IMR-90 (cell line): Measurements from ENCODE around the gene SLC4A11. TPM values are rescaled to one million over a fixed set of nuclear protein-coding genes. Genes with fewer than 3 reads are reported as not detected.

Source experiments
- ATAC-seq: fragments of 200-7000 bp; cut with Tn5 transposase; 2 replicates; pipeline ENCODE4 v1.9.1; 2020; ENCODE audit warnings: low read depth, mild to moderate bottlenecking, moderate library complexity
- BruUV-seq: library from RNA; stranded (reverse); fragments of 400-500 nt; replicated peaks from 2 replicates; lab custom pipeline; 2021; lab: Mats Ljungman, UMichigan
- CTCF ChIA-PET: fragments of 300-600 bp; formaldehyde crosslinking; extraction: SDS; loops from one replicate; lab custom pipeline; 2021; ENCODE audit warnings: antibody characterized with exemption; lab: Yijun Ruan, JAX
- POLR2A ChIA-PET: fragments of 300-600 bp; sonication (Branson Sonifier 250); formaldehyde crosslinking; loops from one replicate; lab custom pipeline; 2022; ENCODE audit warnings: antibody characterized with exemption; ENCODE audit not compliant: unreplicated experiment; lab: Charles Lee
- DNase-seq: peaks from one replicate; pipeline ENCODE4 v3.0.0; 2013
- H2AFZ ChIP-seq: replicated peaks from 2 replicates; pipeline ENCODE3; 2013; ENCODE audit warnings: low read length, mild to moderate bottlenecking; ENCODE audit not compliant: poor library complexity
- H2AK5ac ChIP-seq: 2 replicates; pipeline ENCODE4 v1.6.1; 2013; ENCODE audit warnings: low read depth, low read length, inconsistent platforms
- H2AK9ac ChIP-seq: replicated peaks from 2 replicates; pipeline ENCODE3; 2013; ENCODE audit warnings: mild to moderate bottlenecking, low read depth, low read length, moderate library complexity; ENCODE audit not compliant: poor library complexity
- H2BK120ac ChIP-seq: 2 replicates; pipeline ENCODE4 v1.6.1; 2013; ENCODE audit warnings: low read depth, low read length, inconsistent platforms
- H2BK15ac ChIP-seq: 3 replicates; pipeline ENCODE4 v1.6.1; 2013; ENCODE audit warnings: low read depth, low read length, inconsistent platforms
- H2BK20ac ChIP-seq: 2 replicates; pipeline ENCODE4 v1.6.1; 2013; ENCODE audit warnings: low read depth, mild to moderate bottlenecking, inconsistent platforms, low read length, moderate library complexity
- H2BK5ac ChIP-seq: 2 replicates; pipeline ENCODE4 v1.6.1; 2013; ENCODE audit warnings: mild to moderate bottlenecking, low read depth, low read length, inconsistent platforms; ENCODE audit not compliant: poor library complexity, severe bottlenecking
- H3K14ac ChIP-seq: replicated peaks from 2 replicates; pipeline ENCODE4 v1.6.1; 2013; ENCODE audit warnings: low read depth, low read length, inconsistent platforms
- H3K18ac ChIP-seq: 2 replicates; pipeline ENCODE4 v1.6.1; 2013; ENCODE audit warnings: low read depth, low read length, control low read depth
- H3K23ac ChIP-seq: 2 replicates; pipeline ENCODE4 v1.6.1; 2013; ENCODE audit warnings: low read depth, low read length, inconsistent platforms
- H3K27ac ChIP-seq: 2 replicates; pipeline ENCODE4 v1.5.1; 2013; ENCODE audit warnings: mild to moderate bottlenecking, control low read depth, low read length; ENCODE audit not compliant: insufficient read depth
- H3K27me3 ChIP-seq: 2 replicates; pipeline ENCODE4 v1.6.1; 2013; ENCODE audit warnings: low read length; ENCODE audit not compliant: control insufficient read depth, insufficient read depth
- H3K36me3 ChIP-seq: 2 replicates; pipeline ENCODE4 v1.6.1; 2013; ENCODE audit warnings: low read length, mixed read lengths; ENCODE audit not compliant: control insufficient read depth, insufficient read depth
- H3K4ac ChIP-seq: 2 replicates; pipeline ENCODE4 v1.6.1; 2013; ENCODE audit warnings: low read depth, low read length, inconsistent platforms
- H3K4me1 ChIP-seq: 2 replicates; pipeline ENCODE4 v1.6.1; 2013; ENCODE audit warnings: low read length, mixed read lengths; ENCODE audit not compliant: control insufficient read depth, insufficient read depth
- H3K4me2 ChIP-seq: 2 replicates; pipeline ENCODE4 v1.6.1; 2013; ENCODE audit warnings: low read depth, mild to moderate bottlenecking, control low read depth, low read length, moderate library complexity
- H3K4me3 ChIP-seq: 2 replicates; pipeline ENCODE4 v1.5.1; 2013; ENCODE audit warnings: low read depth, mild to moderate bottlenecking, control low read depth, low read length, moderate library complexity; ENCODE audit not compliant: insufficient read depth
- H3K56ac ChIP-seq: 2 replicates; pipeline ENCODE4 v1.6.1; 2013; ENCODE audit warnings: low read length, inconsistent platforms; ENCODE audit not compliant: insufficient read depth; ENCODE audit errors: extremely low read depth
- H3K79me1 ChIP-seq, 2 experiments: 2 replicates each; pipeline ENCODE4 v1.6.1; 2013; ENCODE audit warnings: low read length in 2 of 2, inconsistent platforms in 1 of 2, low read depth in 1 of 2
- H3K9ac ChIP-seq: 2 replicates; pipeline ENCODE4 v1.6.1; 2013; ENCODE audit warnings: low read depth, low read length, control low read depth
- H3K9me1 ChIP-seq: 2 replicates; pipeline ENCODE4 v1.6.1; 2013; ENCODE audit warnings: low read length, inconsistent platforms; ENCODE audit not compliant: insufficient read depth
- H3K9me3 ChIP-seq: 2 replicates; pipeline ENCODE4 v1.6.1; 2013; ENCODE audit warnings: low read length; ENCODE audit not compliant: control insufficient read depth, insufficient read depth
- H4K20me1 ChIP-seq: 2 replicates; pipeline ENCODE4 v1.6.1; 2013; ENCODE audit warnings: low read length, inconsistent platforms; ENCODE audit not compliant: insufficient read depth
- H4K5ac ChIP-seq: 2 replicates; pipeline ENCODE4 v1.6.1; 2013; ENCODE audit warnings: mild to moderate bottlenecking, low read depth, low read length, control low read depth
- H4K8ac ChIP-seq, 2 experiments: 2 replicates each; pipeline ENCODE4 v1.6.1; 2013; ENCODE audit warnings: low read depth in 2 of 2, low read length in 2 of 2, control low read depth in 1 of 2, inconsistent platforms in 1 of 2
- H4K91ac ChIP-seq: 2 replicates; pipeline ENCODE4 v1.6.1; 2013; ENCODE audit warnings: low read depth, low read length, inconsistent platforms; ENCODE audit not compliant: insufficient read depth
- BHLHE40 ChIP-seq: fragments of 150-350 bp; IDR thresholded peaks from 2 replicates; pipeline ENCODE4 v1.6.1; 2016; ENCODE audit warnings: mild to moderate bottlenecking, low read depth, low read length
- CEBPB ChIP-seq: IDR thresholded peaks from 2 replicates; pipeline ENCODE4 v1.6.1; 2012; ENCODE audit warnings: low read depth, low read length, improper control_type of control experiment
- CHD1 ChIP-seq: IDR thresholded peaks from 2 replicates; pipeline ENCODE4 v1.6.1; 2012; ENCODE audit warnings: low read depth, low read length, improper control_type of control experiment
- FOS ChIP-seq: fragments of 150-350 bp; IDR thresholded peaks from 2 replicates; pipeline ENCODE4 v1.6.1; 2016; ENCODE audit warnings: low read depth, low read length
- MAFK ChIP-seq: IDR thresholded peaks from 2 replicates; pipeline ENCODE4 v1.6.1; 2012; ENCODE audit warnings: low read depth, low read length, improper control_type of control experiment
- MAZ ChIP-seq: IDR thresholded peaks from 2 replicates; pipeline ENCODE4 v1.6.1; 2012; ENCODE audit warnings: low read depth, mild to moderate bottlenecking, low read length, improper control_type of control experiment, moderate library complexity, borderline replicate concordance
- MXI1 ChIP-seq: IDR thresholded peaks from 2 replicates; pipeline ENCODE4 v1.6.1; 2012; ENCODE audit warnings: low read depth, mild to moderate bottlenecking, low read length, moderate library complexity, borderline replicate concordance
- NFE2L2 ChIP-seq: fragments of 150-350 bp; IDR thresholded peaks from 2 replicates; pipeline ENCODE4 v1.6.1; 2016; ENCODE audit warnings: low read depth, mild to moderate bottlenecking, low read length
- POLR2A ChIP-seq: IDR thresholded peaks from 2 replicates; pipeline ENCODE4 v1.6.1; 2012; ENCODE audit warnings: mild to moderate bottlenecking, low read depth, low read length
- RAD21 ChIP-seq: IDR thresholded peaks from 2 replicates; pipeline ENCODE4 v1.6.1; 2012; ENCODE audit warnings: low read length, improper control_type of control experiment
- RCOR1 ChIP-seq: IDR thresholded peaks from 2 replicates; pipeline ENCODE4 v1.6.1; 2012; ENCODE audit warnings: mild to moderate bottlenecking, low read length, improper control_type of control experiment; ENCODE audit not compliant: insufficient replicate concordance
- RFX5 ChIP-seq: IDR thresholded peaks from 2 replicates; pipeline ENCODE4 v1.8.0; 2012; ENCODE audit warnings: low read depth, mild to moderate bottlenecking, low read length, moderate library complexity
- SMC3 ChIP-seq: fragments of 150-350 bp; IDR thresholded peaks from 2 replicates; pipeline ENCODE4 v1.6.1; 2016; ENCODE audit warnings: low read depth, mild to moderate bottlenecking, antibody characterized with exemption, low read length, moderate library complexity
- dilution Hi-C: fragments of 300-500 bp; cut with HindIII; formaldehyde crosslinking; loops from one replicate; pipeline ENCODE4 v1.14.3; 2018; ENCODE audit warnings: low sequenced_read_pairs; ENCODE audit not compliant: unreplicated experiment
- in situ Hi-C: fragments of 300-500 bp; cut with MboI; formaldehyde crosslinking; loops from 3 replicates; pipeline ENCODE4 v1.14.3; 2019; ENCODE audit warnings: low sequenced_read_pairs, inconsistent platforms, mixed read lengths
- intact Hi-C: fragments of 100-400 bp; cut with micrococcal nuclease; formaldehyde crosslinking; loops from 2 replicates; pipeline ENCODE4 v1.10.0; 2022
- polyA plus RNA-seq, 3 experiments: library from polyadenylated mRNA; depleted of rRNA; stranded (reverse); fragments of >200 nt; gene quantifications; 2 replicates each; pipeline ENCODE4 v1.2.3, GENCODE V29; 2012; ENCODE audit warnings: low replicate concordance in 1 of 3
- total RNA-seq: library from RNA; depleted of rRNA; stranded (reverse); fragments of >200 nt; gene quantifications from 2 replicates; pipeline ENCODE4 v1.2.3, GENCODE V29; 2012
- TF ChIP-seq, protein P1 (sequence below): conservative IDR thresholded peaks from 2 replicates; pipeline ENCODE4 v1.5.1; 2012; ENCODE audit warnings: mild to moderate bottlenecking, low read depth, low read length, improper control_type of control experiment
- TF ChIP-seq, protein P2 (sequence below): fragments of 150-350 bp; IDR thresholded peaks from 2 replicates; pipeline ENCODE4 v1.6.1; 2016; ENCODE audit warnings: low read depth, mild to moderate bottlenecking, low read length, moderate library complexity, borderline replicate concordance
- TF ChIP-seq, protein P3 (sequence below): fragments of 150-350 bp; IDR thresholded peaks from 2 replicates; pipeline ENCODE4 v1.6.1; 2017; ENCODE audit warnings: mild to moderate bottlenecking, antibody characterized with exemption, low read length, low read depth

SLC4A11 gene
- total and polyA plus RNA-seq, 2 of the 4 experiments (the other 2 are of a cell fraction), result 0.36 to 0.79 TPM

DNA sequence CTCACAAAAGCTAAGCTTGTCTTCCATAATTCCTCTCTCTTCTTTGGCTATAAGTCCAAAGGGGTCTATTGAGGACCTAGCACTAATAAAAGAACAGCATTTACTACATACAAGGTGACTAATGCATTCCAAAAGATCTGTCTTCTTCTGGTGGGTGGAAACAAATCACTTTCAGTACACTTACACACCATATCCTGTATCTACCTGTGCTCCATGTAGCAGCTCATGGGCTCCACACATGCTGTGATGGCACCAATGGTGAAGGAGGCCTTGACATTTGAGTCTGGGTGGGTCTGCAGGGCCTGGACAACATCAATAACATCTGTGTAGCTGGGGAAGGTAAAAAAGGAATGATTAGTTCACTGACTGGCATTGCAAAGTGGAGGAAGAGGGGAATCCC is 42.4 kb upstream of the SLC4A11 start:
- in situ Hi-C loops, result no loop called here
- Histone ChIP-seq H2BK120ac (no peak overlapping the region), H2BK5ac (no peak overlapping the region), H4K91ac (no peak overlapping the region), H2AK9ac (no peak overlapping the region), H3K4me1 (no peaks in the 10 kb centered on the region), H3K14ac (no peak overlapping the region), H4K20me1 (no peaks in the 10 kb centered on the region), H3K4me2 (no peak overlapping the region), H4K5ac (no peak overlapping the region), H3K9ac (no peak overlapping the region), H3K4me3 (no peak overlapping the region), H2AK5ac (no peak overlapping the region), H3K27me3 (no peaks in the 10 kb centered on the region), H3K36me3 (peaks cover 43% of the 10 kb centered on the region), H3K4ac (no peak overlapping the region), H2BK20ac (no peak overlapping the region), H4K8ac (no peak overlapping the region), H3K23ac (no peak overlapping the region), H3K56ac (no peak overlapping the region), H3K79me1 (peaks cover 0 to 2% of the 10 kb centered on the region in 2 experiments; a peak in 1 of 4 replicates), H3K9me1 (no peaks in the 10 kb centered on the region), H2BK15ac (no peak overlapping the region), H3K9me3 (no peaks in the 10 kb centered on the region), H2AFZ (no peak overlapping the region), H3K18ac (no peak overlapping the region), H3K27ac (no peak overlapping the region)
- ATAC-seq (no peak), DNase-seq (no peak)
- CTCF ChIA-PET, result no interaction called here
- POLR2A ChIA-PET, result no interaction called here
- TF ChIP-seq RAD21 (no peak), FOS (no peak), NFE2L2 (no peak), CHD1 (no peak), SMC3 (no peak), POLR2A (no peak), RFX5 (no peak), MAFK (no peak), BHLHE40 (no peak), CEBPB (no peak), MXI1 (no peak), RCOR1 (no peak), MAZ (no peak)
- TF ChIP-seq, protein P1, sequence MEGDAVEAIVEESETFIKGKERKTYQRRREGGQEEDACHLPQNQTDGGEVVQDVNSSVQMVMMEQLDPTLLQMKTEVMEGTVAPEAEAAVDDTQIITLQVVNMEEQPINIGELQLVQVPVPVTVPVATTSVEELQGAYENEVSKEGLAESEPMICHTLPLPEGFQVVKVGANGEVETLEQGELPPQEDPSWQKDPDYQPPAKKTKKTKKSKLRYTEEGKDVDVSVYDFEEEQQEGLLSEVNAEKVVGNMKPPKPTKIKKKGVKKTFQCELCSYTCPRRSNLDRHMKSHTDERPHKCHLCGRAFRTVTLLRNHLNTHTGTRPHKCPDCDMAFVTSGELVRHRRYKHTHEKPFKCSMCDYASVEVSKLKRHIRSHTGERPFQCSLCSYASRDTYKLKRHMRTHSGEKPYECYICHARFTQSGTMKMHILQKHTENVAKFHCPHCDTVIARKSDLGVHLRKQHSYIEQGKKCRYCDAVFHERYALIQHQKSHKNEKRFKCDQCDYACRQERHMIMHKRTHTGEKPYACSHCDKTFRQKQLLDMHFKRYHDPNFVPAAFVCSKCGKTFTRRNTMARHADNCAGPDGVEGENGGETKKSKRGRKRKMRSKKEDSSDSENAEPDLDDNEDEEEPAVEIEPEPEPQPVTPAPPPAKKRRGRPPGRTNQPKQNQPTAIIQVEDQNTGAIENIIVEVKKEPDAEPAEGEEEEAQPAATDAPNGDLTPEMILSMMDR, result no peak
- TF ChIP-seq, protein P2, sequence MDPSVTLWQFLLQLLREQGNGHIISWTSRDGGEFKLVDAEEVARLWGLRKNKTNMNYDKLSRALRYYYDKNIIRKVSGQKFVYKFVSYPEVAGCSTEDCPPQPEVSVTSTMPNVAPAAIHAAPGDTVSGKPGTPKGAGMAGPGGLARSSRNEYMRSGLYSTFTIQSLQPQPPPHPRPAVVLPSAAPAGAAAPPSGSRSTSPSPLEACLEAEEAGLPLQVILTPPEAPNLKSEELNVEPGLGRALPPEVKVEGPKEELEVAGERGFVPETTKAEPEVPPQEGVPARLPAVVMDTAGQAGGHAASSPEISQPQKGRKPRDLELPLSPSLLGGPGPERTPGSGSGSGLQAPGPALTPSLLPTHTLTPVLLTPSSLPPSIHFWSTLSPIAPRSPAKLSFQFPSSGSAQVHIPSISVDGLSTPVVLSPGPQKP, result no peak
- TF ChIP-seq, protein P3, sequence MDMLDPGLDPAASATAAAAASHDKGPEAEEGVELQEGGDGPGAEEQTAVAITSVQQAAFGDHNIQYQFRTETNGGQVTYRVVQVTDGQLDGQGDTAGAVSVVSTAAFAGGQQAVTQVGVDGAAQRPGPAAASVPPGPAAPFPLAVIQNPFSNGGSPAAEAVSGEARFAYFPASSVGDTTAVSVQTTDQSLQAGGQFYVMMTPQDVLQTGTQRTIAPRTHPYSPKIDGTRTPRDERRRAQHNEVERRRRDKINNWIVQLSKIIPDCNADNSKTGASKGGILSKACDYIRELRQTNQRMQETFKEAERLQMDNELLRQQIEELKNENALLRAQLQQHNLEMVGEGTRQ, result no peak
- intact Hi-C loops, result no loop called here
- dilution Hi-C loops, result no loop called here
- BruUV-seq, result no TSS peak
